ENCODE results near the gene PMPCA. TPM values are rescaled to one million over a fixed set of nuclear protein-coding genes. Genes with fewer than 3 reads are reported as not detected.

The PMPCA gene
- total RNA-seq, 1 experiment from 2014 or later: 116 TPM

DNA sequence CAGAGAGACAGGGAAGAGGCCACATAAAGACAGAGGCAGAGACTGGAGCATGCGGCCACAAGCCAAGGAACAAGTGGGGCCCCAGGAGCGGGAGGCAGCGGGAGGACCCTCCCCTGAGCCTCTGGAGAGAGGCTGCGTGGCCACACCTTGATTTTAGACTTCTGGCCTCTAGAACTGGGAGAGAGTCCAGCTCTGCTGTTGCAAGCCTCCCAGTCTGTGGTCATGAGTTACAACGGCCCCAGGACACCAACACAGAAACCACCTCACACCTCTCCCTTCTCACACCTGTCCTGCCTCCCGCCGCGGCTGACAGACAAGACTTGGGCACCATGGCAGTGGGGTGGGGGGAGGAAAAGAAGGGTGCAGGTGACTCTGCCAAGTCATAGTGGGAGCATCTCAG lies 27.0 kb downstream of the PMPCA start:
- POLR2A ChIA-PET: no interaction called here
- Histone ChIP-seq H3K36me3 (ENCODE audit: control insufficient read depth in 1 of 2, insufficient read depth in 2 of 2, low read length in 2 of 2) (peaks cover 3 to 13% of the 10 kb centered on the region in 2 experiments; a peak in 2 of 4 replicates), H3K79me2 (ENCODE audit: insufficient read depth, low read length) (peaks cover 59% of the 10 kb centered on the region), H3K4me1 (ENCODE audit: control insufficient read depth in 1 of 2, insufficient read depth in 2 of 2, low read length in 2 of 2) (peaks cover 8 to 22% of the 10 kb centered on the region in 2 experiments), H2AFZ (ENCODE audit: low read depth, low read length, poor library complexity, severe bottlenecking) (no peak overlapping the region), H3K4me2 (ENCODE audit: low read length) (peak overlapping the region; percentile 91; the same call in 1 of the 2 replicates), H3K9me3 (ENCODE audit: control insufficient read depth in 1 of 2, insufficient read depth in 1 of 2, low read depth in 1 of 2, low read length in 2 of 2) (no peaks in the 10 kb centered on the region), H3K27me3 (ENCODE audit: insufficient read depth, low read length) (no peaks in the 10 kb centered on the region), H3K4me3 (replicated peaks in 1 of 2; ENCODE audit: low read depth in 1 of 2, low read length in 2 of 2) (no peak overlapping the region), H3K9me2 (ENCODE audit: insufficient read depth) (no peaks in the 10 kb centered on the region), H3K27ac (ENCODE audit: low read depth, low read length) (no peak overlapping the region), H4K20me1 (ENCODE audit: insufficient read depth) (no peaks in the 10 kb centered on the region), H3K9ac (ENCODE audit: low read length) (no peak overlapping the region)
- CTCF ChIA-PET: no interaction called here
- no peak for DNase-seq (ENCODE audit: low read depth, low spot score)
- no peak for ATAC-seq
- no peak for TF ChIP-seq SIN3A (IDR thresholded peaks at IDR 0.05; ENCODE audit: low read depth)
- no peak for TF ChIP-seq CTCF (IDR thresholded peaks at IDR 0.05 in 2 of 3, conservative IDR thresholded peaks at IDR 0.05 in 1 of 3; ENCODE audit: borderline replicate concordance in 1 of 3, insufficient read depth in 1 of 3, low read depth in 2 of 3, low read length in 2 of 3)
- no peak for TF ChIP-seq CEBPB (IDR thresholded peaks at IDR 0.05; ENCODE audit: low read depth)
- TF ChIP-seq ZFX (IDR thresholded peaks at IDR 0.05): no peak
- TF ChIP-seq EZH2 (IDR thresholded peaks at IDR 0.05): no peak
- no peak for TF ChIP-seq EZH2phosphoT487 (IDR thresholded peaks at IDR 0.05; ENCODE audit: borderline replicate concordance)
- RAD21 ChIA-PET (ENCODE audit: low non-redundant PET in 1 of 2, low total read pairs in 2 of 2, uncharacterized antibody in 2 of 2, unreplicated experiment in 2 of 2): no interaction called here
- no TSS peak for BruUV-seq (replicated peaks)
- intact Hi-C loops (cut with micrococcal nuclease): no loop called here

- Histone ChIP-seq H3K9ac (ENCODE audit: low read length) (peak overlapping the region; percentile 87), H3K27me3 (ENCODE audit: insufficient read depth, low read length) (no peaks in the 10 kb centered on the region), H3K4me2 (ENCODE audit: low read length) (peak overlapping the region; percentile 91), H3K36me3 (ENCODE audit: control insufficient read depth in 1 of 2, insufficient read depth in 2 of 2, low read length in 2 of 2) (peaks cover under 1 to 18% of the 10 kb centered on the region in 2 experiments; a peak in 3 of 4 replicates), H3K4me3 (replicated peaks in 1 of 2; ENCODE audit: low read depth in 1 of 2, low read length in 2 of 2) (peak overlapping the region; percentile 63 to 81), H3K79me2 (ENCODE audit: insufficient read depth, low read length) (peaks cover 59% of the 10 kb centered on the region), H3K27ac (ENCODE audit: low read depth, low read length) (peak overlapping the region; percentile 88; the same call in 1 of the 2 replicates), H3K9me3 (ENCODE audit: control insufficient read depth in 1 of 2, insufficient read depth in 1 of 2, low read depth in 1 of 2, low read length in 2 of 2) (no peaks in the 10 kb centered on the region), H4K20me1 (ENCODE audit: insufficient read depth) (no peaks in the 10 kb centered on the region), H2AFZ (ENCODE audit: low read depth, low read length, poor library complexity, severe bottlenecking) (no peak overlapping the region), H3K9me2 (ENCODE audit: insufficient read depth) (no peaks in the 10 kb centered on the region), H3K4me1 (ENCODE audit: control insufficient read depth in 1 of 2, insufficient read depth in 2 of 2, low read length in 2 of 2) (peaks cover 8 to 22% of the 10 kb centered on the region in 2 experiments)
- no TSS peak for BruUV-seq (replicated peaks)
- ATAC-seq (no peak), DNase-seq (ENCODE audit: low read depth, low spot score) (no peak)
- ChIA-PET POLR2A (no interaction called here), RAD21 (ENCODE audit: low non-redundant PET in 1 of 2, low total read pairs in 2 of 2, uncharacterized antibody in 2 of 2, unreplicated experiment in 2 of 2) (no interaction called here), CTCF (no interaction called here)
- intact Hi-C loops (cut with micrococcal nuclease): no loop called here
- TF ChIP-seq CEBPB (IDR thresholded peaks at IDR 0.05; ENCODE audit: low read depth) (no peak), POLR2A (IDR thresholded peaks at IDR 0.05; ENCODE audit: borderline replicate concordance, extremely low read depth, insufficient read depth, insufficient read length) (no peak), REST (IDR thresholded peaks at IDR 0.05; ENCODE audit: low read depth) (no peak), FOSL1 (IDR thresholded peaks at IDR 0.05; ENCODE audit: low read depth) (no peak), SRF (IDR thresholded peaks at IDR 0.05; ENCODE audit: low read depth) (no peak), SP1 (IDR thresholded peaks at IDR 0.05; ENCODE audit: low read depth) (no peak), ZFX (IDR thresholded peaks at IDR 0.05) (no peak), CBX3 (IDR thresholded peaks at IDR 0.05; ENCODE audit: low read depth) (no peak), ZNF274 (IDR thresholded peaks at IDR 0.05; ENCODE audit: low read depth, low read length) (no peak), POLR2AphosphoS5 (IDR thresholded peaks at IDR 0.05; ENCODE audit: low read depth, low read length) (no peak), YY1 (IDR thresholded peaks at IDR 0.05; ENCODE audit: extremely low read depth, insufficient replicate concordance, low read depth, low read length) (no peak)
- TF ChIP-seq, protein P1, sequence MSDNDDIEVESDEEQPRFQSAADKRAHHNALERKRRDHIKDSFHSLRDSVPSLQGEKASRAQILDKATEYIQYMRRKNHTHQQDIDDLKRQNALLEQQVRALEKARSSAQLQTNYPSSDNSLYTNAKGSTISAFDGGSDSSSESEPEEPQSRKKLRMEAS (IDR thresholded peaks at IDR 0.05): no peak
These were observed 27.5 kb downstream of the PMPCA start for GRCh38 chr9:136437839-136438547.
